Adipocyte (in vitro differentiated cells): Measurements from ENCODE around the gene DMD.
A peak's percentile ranks its signal among the peaks of the same experiment; 100 is the strongest.

Experiments
- DNase-seq: peaks from one replicate; pipeline ENCODE4 v3.0.0-alpha.2; 2015; ENCODE audit warnings: low read depth
- H3K27me3 ChIP-seq: replicated peaks from 2 replicates; pipeline ENCODE4 v1.7.0; 2013; ENCODE audit warnings: mild to moderate bottlenecking, low read length, moderate library complexity; ENCODE audit not compliant: control insufficient read depth, insufficient read depth
- H3K36me3 ChIP-seq: 2 replicates; pipeline ENCODE4 v1.7.0; 2013; ENCODE audit warnings: low read length, mild to moderate bottlenecking, moderate library complexity; ENCODE audit not compliant: control insufficient read depth, insufficient read depth, severe bottlenecking
- H3K4me1 ChIP-seq: 2 replicates; pipeline ENCODE4 v1.7.0; 2013; ENCODE audit warnings: mild to moderate bottlenecking, low read length, moderate library complexity; ENCODE audit not compliant: control insufficient read depth, insufficient read depth
- H3K4me3 ChIP-seq: 2 replicates; pipeline ENCODE4 v1.7.0; 2013; ENCODE audit warnings: mild to moderate bottlenecking, low read length, moderate library complexity
- H3K9ac ChIP-seq: 2 replicates; pipeline ENCODE4 v1.7.0; 2013; ENCODE audit warnings: mild to moderate bottlenecking, low read length, moderate library complexity
- H3K9me3 ChIP-seq: 2 replicates; pipeline ENCODE4 v1.7.0; 2013; ENCODE audit warnings: mild to moderate bottlenecking, low read length, moderate library complexity; ENCODE audit not compliant: control insufficient read depth

Gene DMD

DNA sequence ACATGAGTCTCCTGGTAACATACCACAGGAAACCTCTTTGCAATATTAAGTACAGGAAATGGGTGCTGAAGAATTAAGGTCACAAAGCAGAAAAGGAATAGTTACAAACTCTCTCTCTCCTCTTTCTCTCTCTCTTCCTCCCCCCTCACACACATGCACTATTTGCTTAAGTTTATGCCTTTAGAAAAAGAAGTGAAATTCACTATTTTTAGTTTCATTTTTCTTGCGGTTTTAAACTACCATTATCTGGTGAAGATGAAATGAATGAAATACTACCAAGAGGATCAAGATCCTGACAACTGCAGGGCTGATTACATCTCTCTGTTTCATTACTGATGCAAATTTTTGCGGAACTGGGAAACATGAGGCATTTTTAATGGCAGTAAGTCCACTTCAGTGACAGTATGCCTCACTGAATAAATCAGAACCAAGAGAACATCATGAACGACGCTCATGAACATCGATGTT lies 2075.2 kb downstream of the DMD start:
- no peaks in the 10 kb centered on the region for H3K4me1 ChIP-seq
- peaks cover 6% of the 10 kb centered on the region for H3K9me3 ChIP-seq
- no peak overlapping the region for H3K9ac ChIP-seq
- no peaks in the 10 kb centered on the region for H3K27me3 ChIP-seq
- H3K36me3 ChIP-seq, result peaks cover 11% of the 10 kb centered on the region
- H3K4me3 ChIP-seq, result no peak overlapping the region
- no peak for DNase-seq

DNA sequence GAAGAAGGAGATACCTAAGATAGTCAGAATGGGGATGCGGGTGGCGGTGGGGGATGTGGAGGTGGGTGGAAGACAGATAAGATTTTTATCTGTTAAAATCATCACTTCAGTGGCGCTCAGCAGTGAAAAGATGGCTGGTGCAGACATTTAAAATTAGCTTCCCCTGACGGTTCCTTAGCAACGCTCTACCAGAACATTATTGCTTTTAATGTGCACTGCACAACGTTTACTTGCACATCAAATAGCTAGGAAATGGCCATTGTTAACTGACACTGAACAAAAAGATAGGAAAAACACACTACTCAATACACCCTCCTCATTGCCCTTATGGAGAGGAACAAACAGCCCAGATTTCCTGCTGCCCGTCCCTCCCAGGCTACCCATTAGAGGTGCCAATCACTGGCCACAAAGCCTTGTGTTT lies 2078.5 kb downstream of the DMD start:
- Histone ChIP-seq H3K36me3 (peaks cover 6% of the 10 kb centered on the region), H3K4me3 (no peak overlapping the region), H3K27me3 (no peaks in the 10 kb centered on the region), H3K9ac (no peak overlapping the region), H3K9me3 (peaks cover under 1% of the 10 kb centered on the region), H3K4me1 (no peaks in the 10 kb centered on the region)
- no peak for DNase-seq

DNA sequence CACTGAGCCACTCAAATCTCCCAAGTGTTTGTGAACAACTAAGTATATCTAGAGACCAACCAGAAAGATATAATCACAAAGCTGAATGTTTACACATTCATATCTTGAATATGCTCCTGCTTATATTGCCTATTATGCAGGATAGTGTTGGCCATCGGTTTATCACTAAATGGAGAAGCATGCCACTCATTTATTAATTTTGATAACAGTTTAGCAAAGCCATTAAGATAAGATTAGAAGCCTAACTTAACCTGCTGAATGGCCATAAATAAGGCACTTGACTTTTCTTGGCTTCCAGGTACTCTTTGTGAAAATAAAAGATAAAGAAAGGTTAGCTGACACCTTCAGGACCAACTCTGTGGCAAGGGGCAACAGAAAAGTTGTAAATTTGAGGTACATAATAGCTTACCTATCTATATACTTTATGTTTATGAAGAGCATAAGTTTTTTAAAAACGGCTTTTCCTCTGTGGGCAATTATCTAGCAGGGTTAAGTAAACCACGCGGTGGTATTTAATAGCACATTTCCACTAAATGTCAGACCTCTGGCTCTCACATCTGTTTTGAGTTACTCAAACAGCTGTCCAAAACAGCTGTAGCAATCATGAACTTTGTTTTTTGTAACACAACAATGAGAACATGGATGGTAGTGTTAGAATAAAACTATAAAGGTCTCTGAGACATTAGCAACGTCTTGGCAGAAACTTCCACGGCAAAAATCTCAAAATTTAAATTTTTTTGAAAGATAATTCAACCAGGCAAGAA lies 2080.7 kb downstream of the DMD start:
- no peaks in the 10 kb centered on the region for H3K27me3 ChIP-seq

DNA sequence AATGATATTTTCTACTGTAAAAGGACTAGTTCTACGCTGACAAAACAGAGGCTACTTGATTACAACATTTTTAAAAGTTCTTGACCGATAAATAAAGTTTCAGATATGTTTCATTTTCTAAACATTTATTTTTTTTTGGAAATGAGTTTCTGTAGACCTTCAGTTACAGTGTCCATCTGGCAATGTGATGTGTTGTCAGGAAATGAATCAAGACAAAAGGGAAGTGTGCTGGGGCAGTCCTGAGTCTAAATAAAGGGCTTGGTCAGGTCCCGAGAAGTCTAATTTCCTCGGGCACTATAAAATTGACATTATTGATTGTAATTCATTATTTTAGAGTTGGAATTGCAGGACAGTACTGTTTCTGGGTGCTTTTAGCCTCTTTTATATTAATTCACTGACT lies 2082.5 kb downstream of the DMD start:
- peaks cover 3% of the 10 kb centered on the region for H3K4me1 ChIP-seq

More for the DNA sequence above, 2080.7 kb downstream of the DMD start:
- H3K4me3 ChIP-seq, result no peak overlapping the region
- H3K36me3 ChIP-seq, result peaks cover 5% of the 10 kb centered on the region
- peak; percentile 51 for DNase-seq
- H3K9ac ChIP-seq, result no peak overlapping the region
- peaks cover 5% of the 10 kb centered on the region for H3K9me3 ChIP-seq
- H3K4me1 ChIP-seq, result peaks cover 3% of the 10 kb centered on the region

DNA sequence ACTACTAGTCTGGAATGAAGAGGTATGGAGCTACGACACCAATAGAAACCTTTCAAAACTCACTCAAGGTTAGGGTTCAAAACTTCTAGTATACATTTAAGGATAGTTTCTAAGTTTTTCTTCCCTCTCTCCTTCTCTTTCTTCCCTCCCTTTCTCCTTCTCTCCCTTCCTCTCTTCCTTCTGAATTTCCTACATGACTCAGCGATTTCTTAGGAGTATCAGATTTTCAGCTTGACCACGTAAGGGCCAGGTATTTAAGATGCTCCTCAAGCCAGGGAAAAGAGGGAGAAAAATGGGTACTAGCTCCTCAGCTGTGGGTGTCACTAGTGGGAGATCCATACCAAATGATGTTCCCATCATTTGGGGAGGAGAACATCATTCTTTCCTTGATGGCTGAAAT lies 2083.6 kb downstream of the DMD start:
- DNase-seq, result no peak
- no peaks in the 10 kb centered on the region for H3K27me3 ChIP-seq

More for the DNA sequence above, 2082.5 kb downstream of the DMD start:
- Histone ChIP-seq H3K4me3 (no peak overlapping the region), H3K27me3 (no peaks in the 10 kb centered on the region), H3K36me3 (peaks cover 4% of the 10 kb centered on the region), H3K9me3 (peaks cover 5% of the 10 kb centered on the region), H3K9ac (no peak overlapping the region)
- DNase-seq, result no peak

DNA sequence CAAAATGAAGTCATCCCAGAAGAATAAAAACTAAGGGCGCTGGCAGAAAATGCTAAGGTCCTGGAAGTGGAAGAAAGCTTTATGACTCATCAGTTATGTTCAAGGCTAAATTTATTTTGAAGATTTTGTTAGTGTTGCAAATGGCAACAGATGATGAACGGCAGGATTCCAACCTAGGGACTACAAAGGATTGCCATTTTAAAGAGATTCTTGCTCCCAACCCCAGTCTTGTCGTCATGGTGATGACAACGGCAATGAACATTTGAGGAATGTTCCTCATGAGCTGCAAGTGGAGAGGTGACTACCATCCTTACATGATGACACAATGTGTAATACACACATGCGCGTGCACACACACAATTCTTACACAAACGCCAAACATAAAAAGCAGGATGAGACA lies 2085.1 kb downstream of the DMD start:
- peaks cover 5% of the 10 kb centered on the region for H3K9me3 ChIP-seq
- DNase-seq, result no peak

More for the DNA sequence above, 2083.6 kb downstream of the DMD start:
- no peaks in the 10 kb centered on the region for H3K36me3 ChIP-seq
- peaks cover 5% of the 10 kb centered on the region for H3K9me3 ChIP-seq
- no peak overlapping the region for H3K9ac ChIP-seq
- H3K4me1 ChIP-seq, result peaks cover 3% of the 10 kb centered on the region
- H3K4me3 ChIP-seq, result no peak overlapping the region

DNA sequence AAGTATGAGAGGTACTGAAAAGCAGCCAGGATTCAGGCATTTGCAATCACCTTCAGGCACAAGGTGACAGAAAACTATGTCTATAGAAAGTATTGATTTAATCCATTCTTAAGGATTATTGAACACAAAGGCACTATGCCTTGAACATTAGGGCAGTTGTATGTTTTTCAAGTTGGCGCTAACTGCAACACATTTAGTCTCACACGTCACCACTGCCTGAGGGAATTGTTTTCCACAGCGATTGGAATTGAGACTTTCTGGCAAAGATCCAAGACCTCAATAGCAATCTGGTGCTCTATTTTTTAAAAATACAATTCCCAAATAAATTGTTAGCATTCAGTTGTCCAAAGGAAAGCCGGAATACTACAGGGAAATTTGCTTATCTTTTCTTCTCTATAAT lies 2086.8 kb downstream of the DMD start:
- Histone ChIP-seq H3K4me3 (no peak overlapping the region), H3K9me3 (peaks cover 5% of the 10 kb centered on the region), H3K4me1 (peaks cover 3% of the 10 kb centered on the region), H3K27me3 (no peaks in the 10 kb centered on the region), H3K9ac (no peak overlapping the region), H3K36me3 (peaks cover 4% of the 10 kb centered on the region)
- no peak for DNase-seq

More for the DNA sequence above, 2085.1 kb downstream of the DMD start:
- Histone ChIP-seq H3K4me3 (peak overlapping the region; percentile 34), H3K36me3 (no peaks in the 10 kb centered on the region), H3K9ac (no peak overlapping the region), H3K27me3 (no peaks in the 10 kb centered on the region), H3K4me1 (peaks cover 3% of the 10 kb centered on the region)

DNA sequence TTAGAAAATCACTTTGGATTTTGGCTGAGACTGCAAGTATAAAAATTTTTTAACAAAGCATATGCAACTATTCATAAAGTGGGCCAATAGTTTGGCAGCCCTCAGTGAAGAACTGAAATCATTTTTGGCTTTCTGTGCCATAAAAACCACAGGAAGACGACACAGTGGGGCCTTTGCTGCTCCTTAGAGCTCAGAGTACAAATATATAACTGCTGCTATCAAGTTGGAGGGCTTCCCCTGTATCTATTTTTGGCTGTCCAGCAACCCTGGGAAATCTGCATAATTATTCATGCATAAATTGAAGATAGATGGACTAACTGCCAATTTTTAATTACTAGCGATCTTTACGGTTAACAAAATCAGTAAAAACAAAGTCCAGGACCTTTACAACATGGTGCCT lies 2088.0 kb downstream of the DMD start:
- H3K4me3 ChIP-seq, result no peak overlapping the region
- DNase-seq, result no peak
- peaks cover 4% of the 10 kb centered on the region for H3K36me3 ChIP-seq
- no peaks in the 10 kb centered on the region for H3K27me3 ChIP-seq
- H3K9ac ChIP-seq, result no peak overlapping the region
- peaks cover 5% of the 10 kb centered on the region for H3K9me3 ChIP-seq
- peaks cover 3% of the 10 kb centered on the region for H3K4me1 ChIP-seq

DNA sequence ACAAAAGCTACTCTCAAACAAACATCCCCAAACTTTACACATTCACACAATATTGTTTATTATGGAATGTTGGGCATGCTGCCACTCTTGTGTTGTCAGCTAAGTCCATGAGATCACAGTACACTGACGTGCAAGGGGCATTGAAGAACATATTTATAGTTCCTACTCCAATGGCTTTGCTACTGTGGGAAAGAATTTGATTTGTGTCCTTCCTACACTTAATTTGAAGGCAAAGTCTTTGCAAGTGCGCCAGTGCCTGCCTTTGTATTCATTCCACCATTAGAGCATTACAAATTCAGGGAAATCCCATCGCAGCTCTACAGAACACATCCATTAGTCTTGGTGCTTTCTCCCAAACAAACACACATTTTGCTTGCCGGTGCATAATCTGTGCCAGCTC lies 2094.1 kb downstream of the DMD start:
- no peaks in the 10 kb centered on the region for H3K4me1 ChIP-seq

DNA sequence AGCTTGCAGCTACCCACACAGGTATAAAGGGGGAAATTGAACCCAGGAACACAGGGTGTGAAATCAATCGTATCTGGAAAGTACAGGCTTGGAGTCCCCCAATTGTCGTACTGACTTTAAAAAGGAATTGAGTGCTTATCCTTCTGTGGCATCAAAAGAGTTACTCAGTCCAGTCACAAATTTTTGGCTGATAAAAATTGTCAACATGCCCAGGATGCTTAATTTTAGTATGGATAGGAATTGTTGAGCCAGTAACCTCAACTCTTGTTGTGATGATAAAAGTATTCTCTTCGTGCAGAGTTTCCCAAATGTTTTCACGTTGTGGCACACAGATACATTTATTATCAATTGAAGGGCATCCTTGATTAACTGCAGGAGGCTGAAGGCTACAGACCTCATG lies 2096.0 kb downstream of the DMD start:
- Histone ChIP-seq H3K27me3 (peaks cover 7% of the 10 kb centered on the region), H3K4me1 (no peaks in the 10 kb centered on the region), H3K36me3 (no peaks in the 10 kb centered on the region), H3K9me3 (no peaks in the 10 kb centered on the region), H3K9ac (no peak overlapping the region), H3K4me3 (no peak overlapping the region)
- DNase-seq, result no peak

More for the DNA sequence above, 2094.1 kb downstream of the DMD start:
- Histone ChIP-seq H3K9ac (no peak overlapping the region), H3K9me3 (no peaks in the 10 kb centered on the region), H3K27me3 (peaks cover 7% of the 10 kb centered on the region), H3K4me3 (no peak overlapping the region), H3K36me3 (peaks cover 4% of the 10 kb centered on the region)
- no peak for DNase-seq

DNA sequence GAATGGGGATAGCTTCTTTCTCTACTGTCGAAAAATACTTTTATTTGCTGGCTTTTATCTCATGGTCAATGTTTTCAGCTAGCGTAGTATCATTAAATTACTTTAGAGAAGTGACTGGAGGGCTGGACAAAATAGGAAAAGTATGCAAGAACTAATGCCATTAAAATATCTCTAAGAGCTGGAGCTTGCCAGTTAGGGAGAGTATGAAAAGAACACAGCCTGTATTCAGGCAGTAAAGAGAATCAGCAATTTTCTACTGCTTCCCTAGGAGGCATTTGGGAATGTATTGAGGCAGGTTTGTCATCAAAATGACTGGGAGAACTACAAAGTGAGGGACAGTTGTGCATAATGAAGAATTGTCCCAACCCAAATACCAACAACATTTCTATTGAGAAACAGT lies 2096.5 kb downstream of the DMD start:
- Histone ChIP-seq H3K4me3 (no peak overlapping the region), H3K4me1 (no peaks in the 10 kb centered on the region), H3K9ac (no peak overlapping the region), H3K27me3 (peaks cover 7% of the 10 kb centered on the region), H3K36me3 (no peaks in the 10 kb centered on the region), H3K9me3 (no peaks in the 10 kb centered on the region)
- no peak for DNase-seq
